Thoracic aorta (tissue), 2 donors: ENCODE results near the gene CDK10. TPM values are rescaled to one million over a fixed set of nuclear protein-coding genes. Genes with fewer than 3 reads are reported as not detected.
A peak's percentile ranks its signal among the peaks of the same experiment; 100 is the strongest.
"Not testable (repeated sequence)": the region's sequence is repeated elsewhere in the genome, so short reads cannot be mapped to it uniquely, and the experiment has no call there.

Experiments used
- ATAC-seq: fragments of 150-250 bp; one replicate; pipeline ENCODE4 v1.8.0; 2017; ENCODE audit warnings: low read depth; ENCODE audit not compliant: insufficient number of reproducible peaks, low FRiP score
- DNase-seq: peaks from one replicate; pipeline ENCODE4 v3.0.0-alpha.2; 2020; ENCODE audit warnings: low spot score
- H3K27ac ChIP-seq, 2 donors: fragments of 200-600 bp; sonication (generic); 1 replicate in 1 of 2; 2 replicates in 1 of 2; pipeline ENCODE4 v1.5.1; 2016; ENCODE audit warnings: mild to moderate bottlenecking in 2 of 2, moderate library complexity in 2 of 2
- H3K27me3 ChIP-seq: fragments of 200-600 bp; sonication (generic); replicated peaks from 2 replicates; pipeline ENCODE4 v1.6.0; 2016; ENCODE audit warnings: mild to moderate bottlenecking; ENCODE audit not compliant: insufficient read depth
- H3K36me3 ChIP-seq: fragments of 200-600 bp; sonication (generic); one replicate; pipeline ENCODE4 v1.5.1; 2016
- H3K4me1 ChIP-seq, 2 donors: fragments of 200-600 bp; sonication (generic); 1 replicate in 1 of 2; 2 replicates in 1 of 2; pipeline versions ENCODE4 v1.5.1 to v1.6.0; 2016; ENCODE audit warnings: low read depth in 2 of 2, mild to moderate bottlenecking in 1 of 2; ENCODE audit not compliant: control insufficient read depth in 1 of 2
- H3K4me3 ChIP-seq: fragments of 200-600 bp; sonication (generic); 2 replicates; pipeline ENCODE4 v1.5.1; 2016; ENCODE audit warnings: mild to moderate bottlenecking
- H3K9me3 ChIP-seq: fragments of 200-600 bp; sonication (generic); 2 replicates; pipeline ENCODE4 v1.5.1; 2016
- total RNA-seq, 2 donors: library from RNA; depleted of rRNA; stranded (reverse); fragments of >200 nt; gene quantifications; one replicate each; pipeline versions ENCODE4 v1.1.0 to v1.2.3, GENCODE V29; 2016
- TF ChIP-seq, protein P1 (sequence below): fragments of 200-600 bp; sonication (generic); IDR thresholded peaks from one replicate; pipeline ENCODE4 v1.5.1; 2019; ENCODE audit warnings: antibody characterized with exemption

CDK10 gene
- total RNA-seq, 2 donors from 2014 or later, result 20.3 to 35.2 TPM

DNA sequence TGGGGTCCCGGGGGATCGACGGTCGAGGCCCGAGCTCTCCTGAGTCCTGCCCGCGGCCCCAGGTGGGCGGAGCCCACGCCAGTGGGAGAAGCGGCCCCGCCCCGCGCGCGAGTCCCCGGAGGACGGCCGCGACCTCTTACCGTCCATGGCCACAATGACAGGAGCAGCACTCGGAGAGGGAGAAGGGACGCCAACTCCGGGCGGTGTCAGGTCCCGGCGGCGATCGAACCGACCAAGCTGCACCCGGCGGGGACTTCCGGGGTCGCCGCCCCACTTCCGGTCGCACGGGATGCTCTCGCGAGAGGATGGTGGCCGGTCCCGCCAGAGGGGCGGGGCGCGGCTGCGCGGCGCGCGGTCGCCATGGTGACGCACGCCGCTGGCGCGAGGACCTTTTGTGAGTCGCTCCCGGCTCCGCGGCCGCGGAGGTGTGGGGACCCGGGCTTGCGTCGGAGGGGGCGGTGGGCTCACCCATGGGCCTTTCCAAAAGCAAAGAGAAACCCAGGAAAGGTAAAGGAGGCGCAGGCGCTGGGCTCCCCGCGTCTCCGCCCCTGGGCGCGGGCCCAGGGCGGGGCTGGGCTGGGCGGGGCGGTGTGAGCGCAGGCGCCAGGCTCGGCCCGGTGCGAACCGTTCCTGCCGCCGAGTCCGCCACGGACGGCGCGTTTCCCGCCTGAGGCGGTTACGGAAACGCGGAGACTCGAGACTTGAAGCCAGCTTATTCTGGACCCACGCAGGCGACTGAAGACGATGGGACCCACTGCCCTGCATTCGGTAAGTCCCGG is 28.9 kb upstream of the CDK10 start, which contains the start of the genes CHMP1A and SPATA33:
CHMP1A (minus strand) TSS at position 267 of the 779 bp plus-strand sequence; CDS start at position 147, 120 bp downstream.
SPATA33 (plus strand) TSS at position 395 of the 779 bp plus-strand sequence; CDS start at position 471, 76 bp downstream.
- Histone ChIP-seq H3K4me1 (peaks cover 15 to 24% of the 10 kb centered on the region in 2 donors), H3K36me3 (peaks cover 3% of the 10 kb centered on the region), H3K27ac (peak within 1 kb of the TSS; percentile 66 to 75), H3K9me3 (no peaks in the 10 kb centered on the region), H3K4me3 (peak within 1 kb of the TSS; percentile 100), H3K27me3 (no peaks in the 10 kb centered on the region)
- DNase-seq (peak; percentile 52), ATAC-seq (peak; percentile 80)
- TF ChIP-seq, protein P1, sequence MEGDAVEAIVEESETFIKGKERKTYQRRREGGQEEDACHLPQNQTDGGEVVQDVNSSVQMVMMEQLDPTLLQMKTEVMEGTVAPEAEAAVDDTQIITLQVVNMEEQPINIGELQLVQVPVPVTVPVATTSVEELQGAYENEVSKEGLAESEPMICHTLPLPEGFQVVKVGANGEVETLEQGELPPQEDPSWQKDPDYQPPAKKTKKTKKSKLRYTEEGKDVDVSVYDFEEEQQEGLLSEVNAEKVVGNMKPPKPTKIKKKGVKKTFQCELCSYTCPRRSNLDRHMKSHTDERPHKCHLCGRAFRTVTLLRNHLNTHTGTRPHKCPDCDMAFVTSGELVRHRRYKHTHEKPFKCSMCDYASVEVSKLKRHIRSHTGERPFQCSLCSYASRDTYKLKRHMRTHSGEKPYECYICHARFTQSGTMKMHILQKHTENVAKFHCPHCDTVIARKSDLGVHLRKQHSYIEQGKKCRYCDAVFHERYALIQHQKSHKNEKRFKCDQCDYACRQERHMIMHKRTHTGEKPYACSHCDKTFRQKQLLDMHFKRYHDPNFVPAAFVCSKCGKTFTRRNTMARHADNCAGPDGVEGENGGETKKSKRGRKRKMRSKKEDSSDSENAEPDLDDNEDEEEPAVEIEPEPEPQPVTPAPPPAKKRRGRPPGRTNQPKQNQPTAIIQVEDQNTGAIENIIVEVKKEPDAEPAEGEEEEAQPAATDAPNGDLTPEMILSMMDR, result no peak

DNA sequence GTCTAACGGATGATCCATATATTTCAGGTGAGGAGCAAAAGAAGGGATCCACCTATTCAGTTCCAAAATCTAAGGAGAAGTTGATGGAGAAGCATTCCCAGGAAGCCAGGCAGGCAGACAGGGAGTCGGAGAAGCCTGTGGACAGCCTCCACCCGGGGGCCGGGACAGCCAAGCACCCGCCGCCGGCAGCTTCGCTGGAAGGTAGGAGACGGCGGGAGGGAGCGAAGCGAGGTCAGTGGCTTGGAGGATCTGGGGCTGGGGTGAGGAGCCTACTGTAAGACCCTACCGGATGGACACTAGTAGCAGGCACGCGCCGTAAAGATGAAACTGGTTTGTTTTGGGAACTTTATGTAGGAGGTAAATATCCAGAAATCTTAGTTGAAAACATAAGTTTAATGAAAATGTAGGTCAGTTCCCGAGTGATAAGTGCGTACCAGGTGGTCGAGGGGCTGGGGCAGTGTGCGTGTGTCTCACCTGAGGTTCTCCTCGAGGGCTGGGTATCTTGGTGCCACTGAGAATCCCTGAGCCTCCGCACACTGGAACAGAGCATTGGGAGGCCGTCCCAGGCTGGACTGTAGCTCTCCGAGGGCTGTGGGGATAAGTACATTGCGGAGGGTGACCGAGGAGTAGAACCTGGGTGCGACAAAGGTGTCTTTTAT is 28.1 kb upstream of the CDK10 start:
- Histone ChIP-seq H3K4me3 (peak overlapping the region; percentile 100), H3K36me3 (no peaks in the 10 kb centered on the region), H3K9me3 (no peaks in the 10 kb centered on the region), H3K4me1 (peaks cover 15 to 24% of the 10 kb centered on the region in 2 donors), H3K27me3 (no peaks in the 10 kb centered on the region), H3K27ac (peak overlapping the region; percentile 66 to 75)
- ATAC-seq (no peak), DNase-seq (no peak)
- TF ChIP-seq, protein P1, result no peak

DNA sequence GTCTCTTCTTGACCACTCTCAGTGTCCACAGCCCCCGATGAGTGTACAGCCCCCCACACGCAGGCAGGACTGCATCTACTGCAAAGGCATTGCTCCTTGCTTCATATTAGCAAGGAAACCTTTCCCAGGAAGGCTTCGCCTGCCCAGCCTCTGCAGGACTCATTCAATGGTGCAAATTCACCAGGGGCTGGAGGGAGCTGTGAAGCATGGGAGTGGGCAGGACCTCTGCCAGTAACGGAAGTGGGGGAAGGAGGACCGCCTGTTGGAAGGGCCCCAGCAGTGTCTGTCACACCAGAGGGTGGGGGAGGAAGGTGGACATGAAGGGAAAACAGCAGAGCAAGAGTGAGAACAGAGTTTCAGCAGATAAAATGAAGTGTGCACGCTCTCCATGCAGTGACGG is 26.3 kb upstream of the CDK10 start:
- Histone ChIP-seq H3K36me3 (no peaks in the 10 kb centered on the region), H3K9me3 (no peaks in the 10 kb centered on the region), H3K4me3 (no peak overlapping the region), H3K4me1 (peaks cover 15 to 24% of the 10 kb centered on the region in 2 donors), H3K27ac (no peak overlapping the region), H3K27me3 (no peaks in the 10 kb centered on the region)
- no peak for DNase-seq
- no peak for ATAC-seq
- TF ChIP-seq, protein P1, result no peak

DNA sequence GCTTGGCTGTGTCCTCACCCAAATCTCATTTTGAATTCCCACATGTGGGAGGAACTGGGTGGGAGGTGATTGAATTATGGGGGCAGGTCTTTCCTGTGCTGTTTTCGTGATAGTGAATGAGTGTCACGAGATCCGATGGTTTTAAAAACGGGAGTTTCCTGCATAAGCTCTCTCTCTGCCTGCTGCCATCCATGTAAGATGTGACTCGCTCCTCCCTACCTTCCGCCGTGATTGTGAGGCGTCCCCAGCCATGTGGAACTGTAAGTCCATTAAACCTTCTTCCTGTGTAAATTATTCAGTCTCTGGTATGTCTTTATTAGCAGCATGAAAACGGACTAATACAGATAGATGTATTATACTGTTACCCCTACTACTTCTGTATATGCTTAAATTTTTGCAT is 25.3 kb upstream of the CDK10 start:
- Histone ChIP-seq H3K9me3 (no peaks in the 10 kb centered on the region), H3K4me1 (peaks cover 15 to 22% of the 10 kb centered on the region in 2 donors), H3K27me3 (no peaks in the 10 kb centered on the region), H3K36me3 (no peaks in the 10 kb centered on the region), H3K27ac (no peak overlapping the region), H3K4me3 (no peak overlapping the region)
- ATAC-seq, result no peak
- no peak for DNase-seq
- TF ChIP-seq, protein P1, result no peak

DNA sequence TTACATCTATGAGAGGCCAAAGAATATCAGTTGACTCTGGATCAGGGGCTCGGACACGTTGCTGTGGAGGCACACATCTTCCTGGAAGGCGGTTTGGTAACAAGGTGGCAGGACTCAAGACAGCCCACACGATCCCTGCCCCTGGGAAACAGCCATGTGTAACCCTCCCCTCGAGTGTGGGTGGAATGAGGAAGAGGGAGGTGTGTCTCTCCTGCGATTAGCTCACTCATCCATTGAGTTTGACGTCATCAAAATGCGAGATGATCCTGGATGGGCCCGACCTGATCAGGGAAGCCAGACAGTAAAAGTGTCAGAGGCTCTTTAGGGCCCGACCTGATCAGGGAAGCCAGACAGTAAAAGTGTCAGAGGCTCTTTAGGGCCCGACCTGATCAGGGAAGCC is 22.3 kb upstream of the CDK10 start:
- H3K4me3 ChIP-seq, H3K9me3 ChIP-seq, DNase-seq, H3K4me1 ChIP-seq, H3K36me3 ChIP-seq, H3K27me3 ChIP-seq, ATAC-seq, H3K27ac ChIP-seq: not testable (repeated sequence)

DNA sequence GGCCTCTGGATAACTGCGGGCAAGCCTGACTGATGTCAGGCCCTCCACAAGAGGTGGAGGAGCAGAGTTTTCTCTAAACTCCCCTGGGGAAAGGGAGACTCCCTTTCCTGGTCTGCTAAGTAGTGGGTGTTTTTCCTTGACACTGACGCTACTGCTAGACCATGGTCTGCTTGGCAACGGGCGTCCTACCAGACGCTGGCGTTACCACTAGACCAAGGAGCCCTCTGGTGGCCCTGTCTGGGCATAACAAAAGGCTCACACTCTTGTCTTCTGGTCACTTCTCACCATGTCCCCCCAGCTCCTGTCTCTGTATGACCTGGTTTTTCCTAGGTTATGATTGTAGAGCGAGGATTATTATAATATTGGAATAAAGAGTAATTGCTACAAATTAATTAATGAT is 19.5 kb upstream of the CDK10 start:
- not testable (repeated sequence) for H3K4me3 ChIP-seq, H3K27ac ChIP-seq, H3K27me3 ChIP-seq, H3K4me1 ChIP-seq, H3K36me3 ChIP-seq, DNase-seq, H3K9me3 ChIP-seq, ATAC-seq
